22Rv1 (cell line): ENCODE data around the gene SPRN.

Source experiments
- ZFX ChIP-seq: fragments of 450-650 bp; IDR thresholded peaks from 2 replicates; pipeline ENCODE4 v1.6.1; 2017; ENCODE audit warnings: antibody characterized with exemption, borderline replicate concordance
- TF ChIP-seq, protein P1 (sequence below): fragments of 450-650 bp; IDR thresholded peaks from 2 replicates; pipeline ENCODE4 v1.5.1; 2017; ENCODE audit warnings: mild to moderate bottlenecking

DNA sequence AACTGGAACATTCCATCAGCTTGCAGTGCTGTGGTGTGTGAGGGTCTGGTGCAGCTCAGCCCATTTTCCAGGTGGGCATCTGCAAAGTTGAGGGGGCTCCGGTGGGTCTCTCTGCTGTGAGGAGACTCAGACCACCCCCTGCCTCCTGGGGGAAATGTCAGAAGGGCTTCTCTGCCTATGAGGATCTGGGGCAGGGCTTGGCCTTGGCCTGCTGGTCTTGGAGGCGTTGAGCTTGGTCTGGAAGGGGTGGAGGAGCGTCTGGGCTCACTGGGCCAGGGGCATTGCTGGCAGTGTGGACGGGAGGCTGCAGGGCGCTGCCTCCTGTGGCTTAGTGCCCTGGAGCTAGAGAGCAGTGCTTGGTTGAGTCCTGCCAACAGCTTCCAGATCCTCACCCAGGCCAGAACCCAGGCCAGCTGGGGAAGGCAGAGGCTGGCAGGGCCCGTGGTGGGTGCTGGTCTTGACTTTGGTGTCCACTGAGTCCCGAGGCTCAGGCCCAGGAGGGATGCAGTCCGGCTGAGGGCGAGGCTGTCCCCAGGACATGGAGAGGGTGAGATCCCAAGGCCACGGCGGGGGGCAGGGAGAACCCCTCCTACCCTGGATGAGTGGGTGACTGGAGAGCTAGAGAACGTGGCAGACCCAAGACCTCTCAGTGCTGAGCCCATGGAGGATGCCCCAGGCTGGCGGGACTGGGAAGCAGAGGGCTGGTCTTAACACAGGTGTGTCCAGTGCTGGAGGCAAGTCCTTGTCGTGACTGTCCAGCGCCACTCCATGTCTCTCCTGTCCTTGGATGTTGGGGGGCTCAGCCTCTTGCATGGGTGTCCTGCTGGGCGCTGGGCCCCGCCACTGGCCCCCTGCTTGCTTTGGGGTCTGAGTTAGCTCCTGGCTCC lies 2.8 kb downstream of the SPRN start:
- TF ChIP-seq, protein P1, sequence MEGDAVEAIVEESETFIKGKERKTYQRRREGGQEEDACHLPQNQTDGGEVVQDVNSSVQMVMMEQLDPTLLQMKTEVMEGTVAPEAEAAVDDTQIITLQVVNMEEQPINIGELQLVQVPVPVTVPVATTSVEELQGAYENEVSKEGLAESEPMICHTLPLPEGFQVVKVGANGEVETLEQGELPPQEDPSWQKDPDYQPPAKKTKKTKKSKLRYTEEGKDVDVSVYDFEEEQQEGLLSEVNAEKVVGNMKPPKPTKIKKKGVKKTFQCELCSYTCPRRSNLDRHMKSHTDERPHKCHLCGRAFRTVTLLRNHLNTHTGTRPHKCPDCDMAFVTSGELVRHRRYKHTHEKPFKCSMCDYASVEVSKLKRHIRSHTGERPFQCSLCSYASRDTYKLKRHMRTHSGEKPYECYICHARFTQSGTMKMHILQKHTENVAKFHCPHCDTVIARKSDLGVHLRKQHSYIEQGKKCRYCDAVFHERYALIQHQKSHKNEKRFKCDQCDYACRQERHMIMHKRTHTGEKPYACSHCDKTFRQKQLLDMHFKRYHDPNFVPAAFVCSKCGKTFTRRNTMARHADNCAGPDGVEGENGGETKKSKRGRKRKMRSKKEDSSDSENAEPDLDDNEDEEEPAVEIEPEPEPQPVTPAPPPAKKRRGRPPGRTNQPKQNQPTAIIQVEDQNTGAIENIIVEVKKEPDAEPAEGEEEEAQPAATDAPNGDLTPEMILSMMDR, result no peak
- no peak for TF ChIP-seq ZFX
